A549 treated with AZD9567 at 1 μM for 4 hours (cell line): ENCODE results near the gene MTA3. TPM values are rescaled to one million over a fixed set of nuclear protein-coding genes. Genes with fewer than 3 reads are reported as not detected.

Experiments used
- total RNA-seq: library from RNA; stranded (reverse); fragments of 200-300 nt; extraction: Qiagen RNA extraction; gene quantifications from 5 replicates; pipeline ENCODE4 v1.2.3, GENCODE V29; 2022; ENCODE audit not compliant: insufficient read depth

MTA3 gene
- 23.7 to 32.0 TPM (median 25.8 TPM) in 5 replicates for total RNA-seq

GRCh38 chr2:42568401-42569115 is at the start of gene MTA3:
MTA3 (plus strand) TSS chr2:42568632; CDS start chr2:42568746, 114 bp downstream.

GRCh38 chr2:42764096-42764495 is 195.7 kb downstream of the MTA3 start, which contains the start of gene OXER1:
OXER1 (minus strand) TSS chr2:42764135; CDS start chr2:42764062, 73 bp downstream.

GRCh38 chr2:42792583-42793333 is 224.3 kb downstream of the MTA3 start, which contains the start of gene HAAO:
HAAO (minus strand) TSS chr2:42792583; CDS start chr2:42792536, 47 bp downstream.

Other genes starting within 250 kb of the MTA3 start
- 152 to 185 TPM (median 157 TPM) in 5 replicates for gene COX7A2L, start 207.4 kb upstream of the MTA3 start, total RNA-seq
- gene KCNG3, start 74.7 kb upstream of the MTA3 start, total RNA-seq = 0.52 to 0.82 TPM (median 0.80 TPM) in 5 replicates
- not detected in 5 replicates for gene OXER1, start 195.5 kb downstream of the MTA3 start, total RNA-seq
- 0.12 to 0.21 TPM in 2 of 5 replicates, not detected in the others for gene HAAO, start 224.0 kb downstream of the MTA3 start, total RNA-seq